ENCODE results near the gene SRPK1.

Gene SRPK1

DNA sequence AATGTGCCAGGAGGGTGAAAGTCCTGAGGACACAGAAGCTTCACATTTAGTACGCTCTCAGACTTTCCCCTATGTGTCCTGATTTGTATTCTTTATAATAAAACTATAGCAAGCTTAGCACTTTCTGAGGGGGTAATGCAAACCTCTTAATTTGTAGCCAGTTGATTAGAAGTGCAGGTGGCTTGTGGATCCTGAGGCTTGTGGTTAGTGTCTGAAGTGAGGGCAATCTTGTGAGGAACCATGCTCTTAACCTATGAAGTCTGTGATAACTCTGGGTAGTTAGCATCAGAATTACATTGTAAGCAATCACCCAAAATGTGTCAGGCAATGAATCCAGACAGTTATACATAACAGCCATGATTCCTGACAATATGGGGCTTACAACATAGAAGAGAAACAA is 64.6 kb downstream of the SRPK1 start:
- WGBS (ENCODE audit: extremely low coverage, insufficient coverage, low lambda C conversion rate), result no CpG with 5 or more reads among the region's 1 CpG
- Histone ChIP-seq H2AK5ac (ENCODE audit: low read length) (no peak overlapping the region), H3K4me3 (ENCODE audit: low read length) (no peak overlapping the region)

GRCh38 chr6:35852994-35853393 is 67.9 kb downstream of the SRPK1 start:
- Histone ChIP-seq H3K27ac (ENCODE audit: low read depth, low read length) (no peak overlapping the region), H2BK120ac (ENCODE audit: low read depth, low read length) (no peak overlapping the region), H2BK5ac (ENCODE audit: low read length) (no peak overlapping the region), H3K9ac (ENCODE audit: low read length) (no peak overlapping the region), H3K36me3 (ENCODE audit: control insufficient read depth, insufficient read depth, low read length) (peaks cover 3% of the 10 kb centered on the region), H3K23ac (ENCODE audit: low read length) (no peak overlapping the region), H3K27me3 (ENCODE audit: insufficient read depth, low read length, poor library complexity) (no peaks in the 10 kb centered on the region), H3K4me2 (ENCODE audit: low read length) (no peak overlapping the region), H3K18ac (ENCODE audit: low read length) (no peak overlapping the region), H3K79me2 (ENCODE audit: control insufficient read depth, insufficient read depth, low read length) (no peaks in the 10 kb centered on the region), H3K79me1 (ENCODE audit: low read length) (no peaks in the 10 kb centered on the region), H2AK5ac (ENCODE audit: low read length) (no peak overlapping the region), H3K56ac (ENCODE audit: low read length) (no peak overlapping the region), H4K5ac (ENCODE audit: low read length) (no peak overlapping the region), H4K8ac (ENCODE audit: low read depth, low read length) (no peak overlapping the region), H3K4ac (ENCODE audit: low read depth, low read length) (no peak overlapping the region), H2BK15ac (replicated peaks; ENCODE audit: low read depth) (no peak overlapping the region), H3K4me1 (ENCODE audit: control insufficient read depth, low read depth, low read length) (no peaks in the 10 kb centered on the region), H3K4me3 (ENCODE audit: low read length) (no peak overlapping the region)
- no peak for DNase-seq
- no CpG with 5 or more reads among the region's 4 CpGs for WGBS (ENCODE audit: extremely low coverage, insufficient coverage, low lambda C conversion rate)

More for the DNA sequence above, 64.6 kb downstream of the SRPK1 start:
- Histone ChIP-seq H3K36me3 (ENCODE audit: control insufficient read depth, insufficient read depth, low read length) (peaks cover 4% of the 10 kb centered on the region), H3K27ac (ENCODE audit: low read depth, low read length) (no peak overlapping the region), H3K9ac (ENCODE audit: low read length) (no peak overlapping the region), H3K4me2 (ENCODE audit: low read length) (no peak overlapping the region), H3K79me2 (ENCODE audit: control insufficient read depth, insufficient read depth, low read length) (no peaks in the 10 kb centered on the region), H3K23ac (ENCODE audit: low read length) (no peak overlapping the region), H4K5ac (ENCODE audit: low read length) (no peak overlapping the region), H2BK5ac (ENCODE audit: low read length) (no peak overlapping the region), H3K4ac (ENCODE audit: low read depth, low read length) (no peak overlapping the region), H3K27me3 (ENCODE audit: insufficient read depth, low read length, poor library complexity) (no peaks in the 10 kb centered on the region), H3K18ac (ENCODE audit: low read length) (no peak overlapping the region), H3K56ac (ENCODE audit: low read length) (no peak overlapping the region), H4K8ac (ENCODE audit: low read depth, low read length) (no peak overlapping the region), H2BK120ac (ENCODE audit: low read depth, low read length) (no peak overlapping the region), H3K79me1 (ENCODE audit: low read length) (no peaks in the 10 kb centered on the region), H2BK15ac (replicated peaks; ENCODE audit: low read depth) (no peak overlapping the region), H3K4me1 (ENCODE audit: control insufficient read depth, low read depth, low read length) (no peaks in the 10 kb centered on the region)
- no peak for DNase-seq

DNA sequence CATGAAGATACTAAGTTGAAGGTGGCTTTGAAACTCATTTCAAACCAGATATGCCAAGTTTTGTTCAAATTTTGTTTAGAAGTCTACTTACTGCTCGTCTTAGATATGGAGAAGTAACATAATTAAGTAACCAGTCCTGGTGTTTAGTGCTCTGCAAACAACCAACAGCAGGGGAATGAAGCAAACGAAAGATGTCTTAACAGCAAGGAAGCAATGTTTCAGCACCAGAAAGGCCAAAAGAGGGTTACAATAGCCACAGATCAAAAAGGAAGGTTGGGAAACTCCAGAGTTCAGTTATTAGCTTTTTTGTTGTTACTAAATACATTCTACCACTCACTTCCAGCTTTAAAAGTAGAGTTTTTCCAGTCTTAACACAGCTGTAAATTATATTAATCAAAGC is 70.7 kb downstream of the SRPK1 start:
- DNase-seq, result no peak
- Histone ChIP-seq H3K23ac (ENCODE audit: low read length) (no peak overlapping the region), H2BK120ac (ENCODE audit: low read depth, low read length) (no peak overlapping the region), H3K4me1 (ENCODE audit: control insufficient read depth, low read depth, low read length) (no peaks in the 10 kb centered on the region), H3K4me3 (ENCODE audit: low read length) (no peak overlapping the region), H3K4ac (ENCODE audit: low read depth, low read length) (no peak overlapping the region), H2AK5ac (ENCODE audit: low read length) (no peak overlapping the region), H4K5ac (ENCODE audit: low read length) (no peak overlapping the region), H3K27me3 (ENCODE audit: insufficient read depth, low read length, poor library complexity) (no peaks in the 10 kb centered on the region), H3K9ac (ENCODE audit: low read length) (no peak overlapping the region), H3K4me2 (ENCODE audit: low read length) (no peak overlapping the region), H3K79me1 (ENCODE audit: low read length) (no peaks in the 10 kb centered on the region), H3K36me3 (ENCODE audit: control insufficient read depth, insufficient read depth, low read length) (no peaks in the 10 kb centered on the region), H3K56ac (ENCODE audit: low read length) (no peak overlapping the region), H2BK5ac (ENCODE audit: low read length) (no peak overlapping the region), H2BK15ac (replicated peaks; ENCODE audit: low read depth) (no peak overlapping the region), H3K27ac (ENCODE audit: low read depth, low read length) (no peak overlapping the region), H4K8ac (ENCODE audit: low read depth, low read length) (no peak overlapping the region), H3K18ac (ENCODE audit: low read length) (no peak overlapping the region), H3K79me2 (ENCODE audit: control insufficient read depth, insufficient read depth, low read length) (no peaks in the 10 kb centered on the region)
- WGBS (ENCODE audit: extremely low coverage, insufficient coverage, low lambda C conversion rate), result no CpG with 5 or more reads among the region's 2 CpGs

DNA sequence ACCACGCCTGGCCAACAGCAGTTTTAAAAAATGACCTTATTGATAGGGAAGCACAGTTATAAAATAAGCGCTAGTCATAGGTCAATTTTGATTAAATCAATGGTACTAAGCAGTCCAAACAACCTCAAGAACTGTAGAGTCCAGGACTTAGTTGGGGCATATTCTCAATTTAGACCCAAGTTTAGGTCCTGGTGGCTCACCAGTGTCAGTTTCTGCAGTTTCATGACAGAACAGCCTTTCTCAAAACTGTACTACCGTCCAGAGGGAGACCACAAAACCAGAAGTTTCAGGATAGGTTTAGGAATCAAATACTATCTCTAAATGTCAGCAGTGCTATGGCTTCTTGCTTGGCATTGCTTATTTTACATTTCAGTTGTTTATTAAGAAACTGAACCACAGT is 76.6 kb downstream of the SRPK1 start:
- no peak overlapping the region for H3K4me2 ChIP-seq (ENCODE audit: low read length)
- peaks cover 4% of the 10 kb centered on the region for H3K36me3 ChIP-seq (ENCODE audit: control insufficient read depth, insufficient read depth, low read length)
- no peaks in the 10 kb centered on the region for H3K79me2 ChIP-seq (ENCODE audit: control insufficient read depth, insufficient read depth, low read length)
- H2BK15ac ChIP-seq (replicated peaks; ENCODE audit: low read depth), result no peak overlapping the region
- no CpG with 5 or more reads among the region's 3 CpGs for WGBS (ENCODE audit: extremely low coverage, insufficient coverage, low lambda C conversion rate)
- H4K5ac ChIP-seq (ENCODE audit: low read length), result no peak overlapping the region
- H2BK120ac ChIP-seq (ENCODE audit: low read depth, low read length), result no peak overlapping the region
- no peak overlapping the region for H3K9ac ChIP-seq (ENCODE audit: low read length)
- H3K4me3 ChIP-seq (ENCODE audit: low read length), result no peak overlapping the region
- H3K4me1 ChIP-seq (ENCODE audit: control insufficient read depth, low read depth, low read length), result no peaks in the 10 kb centered on the region
- no peak overlapping the region for H2BK5ac ChIP-seq (ENCODE audit: low read length)
- H3K23ac ChIP-seq (ENCODE audit: low read length), result no peak overlapping the region
- no peak overlapping the region for H3K27ac ChIP-seq (ENCODE audit: low read depth, low read length)
- H3K56ac ChIP-seq (ENCODE audit: low read length), result no peak overlapping the region
- no peaks in the 10 kb centered on the region for H3K79me1 ChIP-seq (ENCODE audit: low read length)
- no peak overlapping the region for H2AK5ac ChIP-seq (ENCODE audit: low read length)
- H3K4ac ChIP-seq (ENCODE audit: low read depth, low read length), result no peak overlapping the region
- no peak for DNase-seq
- no peak overlapping the region for H4K8ac ChIP-seq (ENCODE audit: low read depth, low read length)
- H3K18ac ChIP-seq (ENCODE audit: low read length), result no peak overlapping the region
- H3K27me3 ChIP-seq (ENCODE audit: insufficient read depth, low read length, poor library complexity), result no peaks in the 10 kb centered on the region

GRCh38 chr6:35842381-35842780 is 78.5 kb downstream of the SRPK1 start:
- Histone ChIP-seq H3K4me1 (ENCODE audit: control insufficient read depth, low read depth, low read length) (no peaks in the 10 kb centered on the region), H2BK15ac (replicated peaks; ENCODE audit: low read depth) (no peak overlapping the region), H3K4ac (ENCODE audit: low read depth, low read length) (no peak overlapping the region), H3K27me3 (ENCODE audit: insufficient read depth, low read length, poor library complexity) (no peaks in the 10 kb centered on the region), H3K79me1 (ENCODE audit: low read length) (no peaks in the 10 kb centered on the region), H4K8ac (ENCODE audit: low read depth, low read length) (no peak overlapping the region), H3K27ac (ENCODE audit: low read depth, low read length) (no peak overlapping the region), H2BK5ac (ENCODE audit: low read length) (no peak overlapping the region), H3K79me2 (ENCODE audit: control insufficient read depth, insufficient read depth, low read length) (no peaks in the 10 kb centered on the region), H3K23ac (ENCODE audit: low read length) (no peak overlapping the region), H4K5ac (ENCODE audit: low read length) (no peak overlapping the region), H3K18ac (ENCODE audit: low read length) (no peak overlapping the region), H3K36me3 (ENCODE audit: control insufficient read depth, insufficient read depth, low read length) (peaks cover 7% of the 10 kb centered on the region), H3K4me3 (ENCODE audit: low read length) (no peak overlapping the region), H3K9ac (ENCODE audit: low read length) (no peak overlapping the region), H2BK120ac (ENCODE audit: low read depth, low read length) (no peak overlapping the region), H3K4me2 (ENCODE audit: low read length) (no peak overlapping the region), H3K56ac (ENCODE audit: low read length) (no peak overlapping the region), H2AK5ac (ENCODE audit: low read length) (no peak overlapping the region)
- DNase-seq, result no peak
- WGBS (ENCODE audit: extremely low coverage, insufficient coverage, low lambda C conversion rate), result no CpG with 5 or more reads among the region's 3 CpGs

- Histone ChIP-seq H4K5ac (ENCODE audit: low read length) (no peak overlapping the region), H3K36me3 (ENCODE audit: control insufficient read depth, insufficient read depth, low read length) (peaks cover 9% of the 10 kb centered on the region), H2AK5ac (ENCODE audit: low read length) (no peak overlapping the region), H3K4me3 (ENCODE audit: low read length) (no peak overlapping the region), H3K4me1 (ENCODE audit: control insufficient read depth, low read depth, low read length) (no peaks in the 10 kb centered on the region), H3K18ac (ENCODE audit: low read length) (no peak overlapping the region), H3K27me3 (ENCODE audit: insufficient read depth, low read length, poor library complexity) (no peaks in the 10 kb centered on the region), H3K9ac (ENCODE audit: low read length) (no peak overlapping the region), H3K4ac (ENCODE audit: low read depth, low read length) (no peak overlapping the region), H3K79me2 (ENCODE audit: control insufficient read depth, insufficient read depth, low read length) (no peaks in the 10 kb centered on the region), H4K8ac (ENCODE audit: low read depth, low read length) (no peak overlapping the region), H3K56ac (ENCODE audit: low read length) (no peak overlapping the region), H2BK5ac (ENCODE audit: low read length) (no peak overlapping the region), H2BK120ac (ENCODE audit: low read depth, low read length) (no peak overlapping the region), H3K4me2 (ENCODE audit: low read length) (no peak overlapping the region), H3K79me1 (ENCODE audit: low read length) (no peaks in the 10 kb centered on the region), H3K23ac (ENCODE audit: low read length) (no peak overlapping the region), H2BK15ac (replicated peaks; ENCODE audit: low read depth) (no peak overlapping the region), H3K27ac (ENCODE audit: low read depth, low read length) (no peak overlapping the region)
- no peak for DNase-seq
- WGBS (ENCODE audit: extremely low coverage, insufficient coverage, low lambda C conversion rate), result no CpG with 5 or more reads among the region's 1 CpG
These were observed 81.9 kb downstream of the SRPK1 start for GRCh38 chr6:35839019-35839418.

Data from mesendoderm (in vitro differentiated cells).